Measurements from ENCODE around the gene COBLL1. TPM values are rescaled to one million over a fixed set of nuclear protein-coding genes. Genes with fewer than 3 reads are reported as not detected.
"Not testable (repeated sequence)": the region's sequence is repeated elsewhere in the genome, so short reads cannot be mapped to it uniquely, and the experiment has no call there.

Gene COBLL1
- total RNA-seq, 1 donor from 2014 or later, result 4.4 TPM

- Mint-ChIP-seq H3K27ac (ENCODE audit: unreplicated experiment) (no peak overlapping the region), H3K36me3 (ENCODE audit: low read depth) (no peaks in the 10 kb centered on the region), H3K27me3 (ENCODE audit: low read depth) (no peaks in the 10 kb centered on the region), H3K4me3 (no peak overlapping the region), H3K4me1 (no peaks in the 10 kb centered on the region), H3K9me3 (no peaks in the 10 kb centered on the region)
- DNase-seq (ENCODE audit: low read depth, low spot score), result no peak
- no peak for TF ChIP-seq CTCF (conservative IDR thresholded peaks at IDR 0.05)
Observed at GRCh38 chr2:164761737-164762460, 79.7 kb downstream of the COBLL1 start.

- H3K4me1 Mint-ChIP-seq; H3K27me3 Mint-ChIP-seq (ENCODE audit: low read depth); H3K27ac Mint-ChIP-seq (ENCODE audit: unreplicated experiment); H3K4me3 Mint-ChIP-seq; H3K9me3 Mint-ChIP-seq; H3K36me3 Mint-ChIP-seq (ENCODE audit: low read depth); DNase-seq (ENCODE audit: low read depth, low spot score): not testable (repeated sequence)
Observed at GRCh38 chr2:164761201-164761600, 80.4 kb downstream of the COBLL1 start.

- no peak overlapping the region for H3K4me3 Mint-ChIP-seq
- no peak overlapping the region for H3K27ac Mint-ChIP-seq (ENCODE audit: unreplicated experiment)
- H3K36me3 Mint-ChIP-seq (ENCODE audit: low read depth), result no peaks in the 10 kb centered on the region
- no peaks in the 10 kb centered on the region for H3K27me3 Mint-ChIP-seq (ENCODE audit: low read depth)
- no peaks in the 10 kb centered on the region for H3K4me1 Mint-ChIP-seq
- no peak for DNase-seq (ENCODE audit: low read depth, low spot score)
- TF ChIP-seq CTCF (conservative IDR thresholded peaks at IDR 0.05), result no peak
- H3K9me3 Mint-ChIP-seq, result no peaks in the 10 kb centered on the region
Observed at GRCh38 chr2:164760179-164760578, 81.4 kb downstream of the COBLL1 start.

GRCh38 chr2:164757934-164758695, 83.5 kb downstream of the COBLL1 start:
- TF ChIP-seq CTCF (conservative IDR thresholded peaks at IDR 0.05), result no peak

GRCh38 chr2:164756773-164757172, 84.8 kb downstream of the COBLL1 start:
- no peaks in the 10 kb centered on the region for H3K9me3 Mint-ChIP-seq
- no peaks in the 10 kb centered on the region for H3K36me3 Mint-ChIP-seq (ENCODE audit: low read depth)
- no peak for TF ChIP-seq CTCF (conservative IDR thresholded peaks at IDR 0.05)
- DNase-seq (ENCODE audit: low read depth, low spot score), result no peak
- no peaks in the 10 kb centered on the region for H3K27me3 Mint-ChIP-seq (ENCODE audit: low read depth)
- H3K27ac Mint-ChIP-seq (ENCODE audit: unreplicated experiment), result no peak overlapping the region
- H3K4me3 Mint-ChIP-seq, result no peak overlapping the region
- H3K4me1 Mint-ChIP-seq, result no peaks in the 10 kb centered on the region

More at GRCh38 chr2:164757934-164758695, 83.5 kb downstream of the COBLL1 start:
- Mint-ChIP-seq H3K27ac (ENCODE audit: unreplicated experiment) (no peak overlapping the region), H3K36me3 (ENCODE audit: low read depth) (no peaks in the 10 kb centered on the region), H3K4me1 (no peaks in the 10 kb centered on the region), H3K4me3 (no peak overlapping the region), H3K9me3 (no peaks in the 10 kb centered on the region), H3K27me3 (ENCODE audit: low read depth) (no peaks in the 10 kb centered on the region)
- DNase-seq (ENCODE audit: low read depth, low spot score), result no peak

- Mint-ChIP-seq H3K27me3 (ENCODE audit: low read depth) (no peaks in the 10 kb centered on the region), H3K27ac (ENCODE audit: unreplicated experiment) (no peak overlapping the region), H3K4me1 (no peaks in the 10 kb centered on the region), H3K9me3 (no peaks in the 10 kb centered on the region), H3K4me3 (no peak overlapping the region), H3K36me3 (ENCODE audit: low read depth) (no peaks in the 10 kb centered on the region)
- DNase-seq (ENCODE audit: low read depth, low spot score), result no peak
- no peak for TF ChIP-seq CTCF (conservative IDR thresholded peaks at IDR 0.05)
Observed at GRCh38 chr2:164755952-164756351, 85.7 kb downstream of the COBLL1 start.
